HG03159 (cell line): ENCODE measurements around the gene BARX1.

Experiments
- ATAC-seq: cut with Tn5 transposase; IDR thresholded peaks from one replicate; pipeline ENCODE4 v1.9.1; 2021; ENCODE audit warnings: mild to moderate bottlenecking, moderate library complexity; ENCODE audit not compliant: unreplicated experiment

The BARX1 gene

DNA sequence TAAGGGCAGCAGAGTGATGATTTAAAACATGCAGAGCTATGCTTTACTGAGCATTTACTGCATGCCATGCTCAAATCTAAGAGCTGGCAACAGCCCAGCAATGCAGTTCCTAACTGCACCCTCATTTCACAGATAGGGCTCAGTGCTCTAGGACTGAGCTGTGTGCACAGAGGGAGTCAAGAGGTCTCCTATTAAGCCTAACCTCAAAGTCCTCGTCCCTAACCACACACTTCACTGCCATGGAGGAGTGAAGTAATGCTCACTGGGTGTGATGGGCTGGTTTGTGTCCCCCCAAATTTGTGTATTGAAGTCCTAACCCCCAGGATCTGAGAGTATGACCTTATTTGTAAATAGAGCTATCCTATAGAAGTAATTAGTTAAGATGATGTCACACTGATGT is 25.9 kb downstream of the BARX1 start:
- ATAC-seq, result no peak

DNA sequence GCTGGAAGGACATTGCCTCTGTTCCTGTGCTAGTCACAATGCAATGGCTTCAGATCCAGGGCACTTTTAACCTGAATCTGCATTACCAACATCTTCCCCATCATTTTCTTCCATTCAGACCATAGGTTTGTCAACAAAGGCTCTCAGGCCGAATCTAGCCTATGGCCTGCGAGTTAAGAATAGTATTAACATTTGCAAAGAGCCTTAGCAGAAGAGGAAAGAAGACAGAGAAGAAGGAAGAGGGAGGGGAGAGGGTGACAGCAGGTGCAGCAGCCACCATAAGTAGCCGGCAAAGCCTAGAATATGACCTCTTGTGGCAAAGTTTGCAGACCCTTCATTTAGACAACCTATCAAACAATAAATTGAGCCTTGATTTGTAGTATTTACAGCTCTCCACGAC is 32.6 kb downstream of the BARX1 start:
- ATAC-seq, result no peak

- no peak for ATAC-seq
These were observed 34.9 kb downstream of the BARX1 start for GRCh38 chr9:93920131-93920800.

- no peak for ATAC-seq
These were observed 37.1 kb downstream of the BARX1 start for GRCh38 chr9:93918061-93918460.

DNA sequence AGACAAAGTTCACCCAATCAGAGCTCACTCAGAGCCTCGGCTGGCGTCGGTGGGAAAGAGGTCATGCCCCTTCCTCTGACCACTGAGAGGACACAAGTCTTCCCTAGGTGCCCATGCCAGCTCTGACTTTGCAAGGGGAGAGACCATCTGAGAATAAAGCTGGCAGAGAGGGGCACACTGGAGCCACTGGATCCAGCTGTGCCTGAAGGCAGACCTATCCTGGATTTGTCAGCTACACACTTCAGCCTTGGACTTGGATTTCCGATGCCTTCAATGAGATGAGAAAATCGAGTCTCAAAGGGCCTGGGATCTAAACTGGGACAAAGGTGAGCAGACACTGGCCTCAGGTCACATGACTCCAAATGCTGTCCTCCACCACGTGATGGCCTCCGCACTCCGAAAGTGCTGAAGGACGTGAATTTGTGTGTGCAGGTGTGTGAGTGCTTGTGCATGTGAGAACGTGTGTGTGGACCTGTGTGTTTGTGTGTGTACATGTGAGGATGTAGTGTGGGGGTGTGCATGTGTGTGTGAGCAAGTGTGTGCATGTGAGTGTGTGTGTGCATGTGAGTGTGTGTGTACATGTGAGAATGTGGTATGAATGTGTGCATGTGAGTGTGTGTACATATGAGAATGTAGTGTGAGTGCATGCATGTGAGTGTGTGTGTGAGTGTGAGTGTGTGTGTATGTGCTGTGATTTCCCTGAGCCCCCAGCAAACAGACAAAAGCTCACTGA is 37.9 kb downstream of the BARX1 start:
- no peak for ATAC-seq

DNA sequence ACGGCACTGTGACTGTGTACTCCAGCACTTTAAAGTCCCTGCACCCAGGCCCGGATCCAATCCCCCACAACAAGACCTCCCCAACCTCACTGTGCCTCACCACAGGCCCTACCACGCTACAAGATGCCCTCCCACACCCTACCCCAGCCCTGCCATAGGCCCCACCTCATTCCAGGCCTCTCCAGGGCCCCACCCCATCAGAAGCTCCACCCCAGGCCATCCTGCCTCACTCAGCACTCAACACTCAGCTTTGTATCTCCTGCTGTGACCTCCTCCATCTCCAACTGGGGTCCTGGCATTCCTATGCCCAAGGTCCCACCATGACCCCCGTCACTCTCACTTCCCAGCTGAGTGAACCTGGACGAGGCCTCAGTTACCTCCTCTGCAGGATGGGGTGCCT is 38.8 kb downstream of the BARX1 start:
- no peak for ATAC-seq

- no peak for ATAC-seq
These were observed 43.2 kb downstream of the BARX1 start for GRCh38 chr9:93911801-93912554.

DNA sequence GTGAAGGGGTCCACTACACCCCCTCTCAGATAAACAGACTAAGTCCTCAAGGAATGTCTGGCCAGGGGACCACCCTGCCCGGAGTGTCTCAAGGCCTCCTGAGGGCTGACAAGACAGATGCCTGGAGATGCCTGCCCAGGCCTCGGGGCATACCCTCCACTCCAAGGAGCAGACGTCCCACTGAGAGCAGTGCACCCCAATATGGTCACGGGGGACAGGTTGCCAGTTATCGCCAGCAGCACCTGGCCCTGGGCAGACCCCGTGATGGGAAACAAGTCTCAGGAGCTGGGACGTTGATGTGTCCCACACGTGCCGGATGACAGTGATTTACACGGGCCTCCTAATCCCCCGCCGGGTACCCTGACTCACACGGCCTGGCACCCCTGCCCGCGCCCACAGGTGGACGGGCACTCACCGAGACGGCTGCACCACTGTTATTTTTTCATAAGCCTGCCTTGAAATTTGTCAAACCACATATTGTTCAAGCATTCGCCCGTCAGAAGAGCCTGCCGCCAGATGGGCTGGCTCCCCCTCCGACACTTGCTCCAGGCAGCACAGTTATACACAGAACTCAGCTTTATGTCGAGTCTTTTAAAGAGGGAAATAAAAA is 43.9 kb downstream of the BARX1 start:
- no peak for ATAC-seq

DNA sequence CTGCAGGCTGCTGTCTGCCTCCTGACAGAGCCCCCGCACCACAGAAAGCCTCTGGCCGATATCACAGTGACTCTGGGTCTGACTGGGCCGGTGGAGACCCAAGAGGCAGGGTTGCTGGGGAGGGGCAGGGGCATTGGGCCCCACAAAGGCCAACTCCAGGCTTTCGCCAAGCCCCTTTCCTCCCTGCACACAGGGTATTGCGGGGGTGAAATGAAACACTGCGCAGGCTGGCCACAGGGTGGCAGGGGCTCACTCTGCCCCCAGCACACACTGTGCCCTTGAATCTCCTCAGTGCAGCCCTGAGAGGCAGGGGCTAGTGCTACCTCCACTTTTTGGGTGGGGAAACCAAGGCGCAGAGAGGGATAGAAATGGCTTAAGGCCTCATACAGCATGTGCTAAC is 44.6 kb downstream of the BARX1 start:
- no peak for ATAC-seq

GRCh38 chr9:93910196-93910595 is 45.0 kb downstream of the BARX1 start:
- no peak for ATAC-seq

- ATAC-seq, result no peak
These were observed 45.9 kb downstream of the BARX1 start for GRCh38 chr9:93909242-93909616.

DNA sequence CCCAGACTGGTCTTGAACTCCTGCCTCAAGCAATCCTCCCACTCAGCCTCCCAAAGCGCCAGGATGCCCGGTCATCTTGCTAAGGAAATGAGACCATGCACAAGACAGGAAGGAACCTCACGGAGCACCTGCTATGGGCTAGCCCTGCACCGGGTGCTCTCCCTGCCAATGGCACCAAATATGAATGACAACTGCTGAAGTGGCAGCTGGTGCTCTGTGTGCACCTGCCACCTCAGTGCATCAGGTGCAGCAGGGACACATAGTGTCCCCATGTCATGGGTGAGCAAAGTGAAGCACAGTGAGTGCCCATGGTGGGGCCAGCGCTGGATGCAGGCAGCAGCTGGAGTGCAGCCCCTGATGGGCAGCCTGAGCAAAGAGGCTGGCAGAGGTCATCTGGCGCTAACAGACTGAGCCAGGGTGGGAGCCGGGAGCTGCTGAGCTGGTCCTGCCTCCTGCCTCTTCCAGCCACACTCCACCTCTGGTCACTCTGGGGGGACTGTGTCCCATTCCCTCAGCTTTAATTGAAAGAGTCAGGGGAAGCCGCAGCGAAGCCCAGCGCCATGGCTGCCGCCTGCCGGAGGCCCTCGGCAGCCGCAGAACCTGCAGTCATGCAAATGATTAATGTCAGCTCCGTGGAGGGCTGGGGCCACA is 46.4 kb downstream of the BARX1 start:
- no peak for ATAC-seq

GRCh38 chr9:93907551-93908199 is 47.5 kb downstream of the BARX1 start:
- no peak for ATAC-seq

GRCh38 chr9:93906195-93906880 is 48.8 kb downstream of the BARX1 start:
- ATAC-seq, result no peak

DNA sequence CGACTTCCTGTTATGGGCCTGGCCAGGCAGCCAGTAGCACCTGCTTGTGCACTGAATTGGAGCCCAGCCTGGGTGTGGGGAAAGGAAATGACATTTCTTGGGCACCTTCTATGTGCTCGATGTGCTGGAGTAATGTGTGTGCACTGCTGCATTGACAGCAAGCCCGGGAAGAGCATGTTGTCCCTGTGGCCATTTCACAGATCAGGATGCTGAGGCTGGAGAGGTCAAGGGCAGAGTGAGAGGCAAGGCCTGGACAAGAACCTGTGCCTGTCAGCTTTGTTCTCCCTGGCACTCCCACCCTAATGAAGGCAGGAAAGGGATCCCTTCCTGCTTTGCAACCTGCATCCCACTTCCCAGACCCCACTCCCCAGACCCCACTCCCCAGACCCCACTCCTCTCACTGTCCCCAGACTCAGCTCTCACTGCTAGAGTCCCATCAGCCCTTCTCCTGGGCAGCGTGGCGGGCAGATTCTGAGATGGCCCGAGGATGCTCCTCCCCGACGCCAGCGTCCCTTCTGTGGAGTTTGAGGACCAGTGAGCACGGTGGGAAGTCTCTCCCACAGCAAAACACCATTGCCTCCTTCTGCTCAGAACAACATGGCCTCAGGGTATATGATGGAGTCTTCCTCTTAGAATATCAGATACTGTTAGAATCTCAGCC is 49.6 kb downstream of the BARX1 start:
- ATAC-seq, result no peak

GRCh38 chr9:93904649-93905472 is 50.3 kb downstream of the BARX1 start:
- ATAC-seq, result no peak

- ATAC-seq, result no peak
These were observed 51.1 kb downstream of the BARX1 start for GRCh38 chr9:93903886-93904648.
